Esophagus muscularis mucosa (tissue), 4 donors: ENCODE results near the gene ALG12.

Experiments
- CTCF ChIP-seq, 3 experiments: fragments of 200-600 bp in 2 of 3; fragments of 450-650 bp in 1 of 3; sonication (generic) in 2 of 3; IDR thresholded peaks; one replicate each; pipeline ENCODE4 v1.5.1; 2017 to 2019; ENCODE audit warnings: antibody characterized with exemption in 3 of 3, mild to moderate bottlenecking in 2 of 3, moderate library complexity in 1 of 3
- EP300 ChIP-seq: sonication (generic); formaldehyde crosslinking; IDR thresholded peaks from one replicate; pipeline ENCODE4 v1.6.1; 2017; ENCODE audit warnings: antibody characterized with exemption
- POLR2A ChIP-seq: fragments of 450-650 bp; IDR thresholded peaks from one replicate; pipeline ENCODE4 v1.6.1; 2017; ENCODE audit warnings: antibody characterized with exemption, moderate library complexity, mild to moderate bottlenecking, low read depth
- POLR2AphosphoS5 ChIP-seq, 2 donors: sonication (generic); formaldehyde crosslinking; IDR thresholded peaks; one replicate each; pipeline ENCODE4 v1.6.1; 2017; ENCODE audit warnings: antibody characterized with exemption in 2 of 2

- no peak for TF ChIP-seq CTCF (IDR thresholded peaks at IDR 0.05)
- TF ChIP-seq POLR2A, result no peak
- TF ChIP-seq POLR2AphosphoS5 (IDR thresholded peaks at IDR 0.05), result no peak
- TF ChIP-seq EP300, result no peak
Observed at GRCh38 chr22:49899530-49899929, 18.7 kb downstream of the ALG12 start.
